Measurements from ENCODE around the gene DYRK1B.
A peak's percentile ranks its signal among the peaks of the same experiment; 100 is the strongest.
"Not testable (repeated sequence)": the region's sequence is repeated elsewhere in the genome, so short reads cannot be mapped to it uniquely, and the experiment has no call there.

DYRK1B gene

DNA sequence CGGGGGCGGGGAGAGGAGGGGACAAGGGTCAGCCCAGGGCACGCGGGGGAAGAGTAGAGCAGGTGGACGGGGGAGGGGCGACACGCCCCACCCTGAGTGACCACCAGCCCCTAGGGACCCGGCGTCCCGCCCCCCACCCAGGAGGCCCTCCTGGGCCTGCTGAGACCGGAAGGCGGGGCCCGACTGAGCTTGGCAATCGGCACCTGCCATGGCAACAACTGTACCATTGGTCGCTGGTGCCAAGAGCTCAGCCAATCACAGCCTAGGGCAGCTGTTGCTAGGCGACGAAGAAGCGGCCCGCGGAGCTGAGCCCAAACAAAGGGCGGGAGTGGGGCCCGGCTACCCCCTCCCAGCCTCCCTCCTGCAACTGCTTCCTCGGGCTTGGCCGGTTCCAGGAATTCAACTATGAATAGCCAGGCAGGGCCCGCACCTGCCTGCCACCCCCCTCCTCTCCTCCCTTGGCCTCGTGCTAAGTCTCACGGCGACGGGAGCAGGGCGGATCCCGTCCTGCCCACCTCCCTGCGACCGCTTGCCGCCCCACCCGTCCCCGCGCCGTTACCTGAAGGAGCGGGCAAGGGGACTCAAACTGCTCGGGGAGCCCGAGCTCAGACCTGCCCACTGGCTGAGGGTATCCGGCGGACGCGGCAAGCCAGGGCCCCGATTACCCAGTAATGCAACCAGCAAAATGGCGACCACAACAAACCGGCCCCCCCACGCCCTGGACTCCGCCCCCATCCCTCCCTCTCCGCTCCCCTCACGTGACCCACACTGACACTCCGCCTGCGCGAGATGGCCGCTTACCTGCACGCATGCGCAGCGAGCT lies at the start of gene DYRK1B:
DYRK1B (minus strand) TSS at position 699 of the 823 bp plus-strand sequence. CDS start 2,295 bp downstream, outside the sequence.
- TF ChIP-seq, protein P1, sequence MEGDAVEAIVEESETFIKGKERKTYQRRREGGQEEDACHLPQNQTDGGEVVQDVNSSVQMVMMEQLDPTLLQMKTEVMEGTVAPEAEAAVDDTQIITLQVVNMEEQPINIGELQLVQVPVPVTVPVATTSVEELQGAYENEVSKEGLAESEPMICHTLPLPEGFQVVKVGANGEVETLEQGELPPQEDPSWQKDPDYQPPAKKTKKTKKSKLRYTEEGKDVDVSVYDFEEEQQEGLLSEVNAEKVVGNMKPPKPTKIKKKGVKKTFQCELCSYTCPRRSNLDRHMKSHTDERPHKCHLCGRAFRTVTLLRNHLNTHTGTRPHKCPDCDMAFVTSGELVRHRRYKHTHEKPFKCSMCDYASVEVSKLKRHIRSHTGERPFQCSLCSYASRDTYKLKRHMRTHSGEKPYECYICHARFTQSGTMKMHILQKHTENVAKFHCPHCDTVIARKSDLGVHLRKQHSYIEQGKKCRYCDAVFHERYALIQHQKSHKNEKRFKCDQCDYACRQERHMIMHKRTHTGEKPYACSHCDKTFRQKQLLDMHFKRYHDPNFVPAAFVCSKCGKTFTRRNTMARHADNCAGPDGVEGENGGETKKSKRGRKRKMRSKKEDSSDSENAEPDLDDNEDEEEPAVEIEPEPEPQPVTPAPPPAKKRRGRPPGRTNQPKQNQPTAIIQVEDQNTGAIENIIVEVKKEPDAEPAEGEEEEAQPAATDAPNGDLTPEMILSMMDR (IDR thresholded peaks at IDR 0.05; ENCODE audit: unreplicated experiment in 3 of 3): no peak
- Mint-ChIP-seq H3K27me3 (ENCODE audit: low read depth) (no peaks in the 10 kb centered on the region), H3K27ac (peak within 1 kb of the TSS; percentile 87 to 94 (median 87)), H3K9me3 (no peaks in the 10 kb centered on the region), H3K36me3 (ENCODE audit: low read depth) (peaks cover 64% of the 10 kb centered on the region), H3K4me3 (peak within 1 kb of the TSS; percentile 89 to 93 (median 92)), H3K4me1 (peaks cover 32% of the 10 kb centered on the region)

DNA sequence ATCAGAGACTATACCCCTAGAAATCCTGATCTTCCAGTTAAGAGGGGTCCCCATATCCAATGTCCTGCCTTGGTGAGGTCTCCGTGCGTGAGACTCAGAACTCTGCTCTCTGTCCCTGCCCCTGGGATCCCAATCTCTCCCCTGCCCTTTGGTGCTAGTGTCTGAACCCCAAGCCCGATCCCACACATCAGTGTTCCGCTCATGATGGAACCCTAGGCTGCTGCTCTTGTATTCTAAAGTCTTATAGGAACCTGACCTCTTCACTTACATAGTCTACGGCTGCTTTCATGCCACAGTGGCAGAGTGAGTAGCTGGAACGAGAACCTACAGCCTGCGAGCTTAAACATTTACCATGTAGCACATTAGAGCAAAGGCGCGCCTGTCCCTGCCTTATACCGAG lies 48.7 kb upstream of the DYRK1B start:
- H3K36me3 Mint-ChIP-seq (ENCODE audit: low read depth); H3K4me1 Mint-ChIP-seq; H3K4me3 Mint-ChIP-seq; H3K9me3 Mint-ChIP-seq; H3K27me3 Mint-ChIP-seq (ENCODE audit: low read depth): not testable (repeated sequence)
- peak overlapping the region; percentile 32 to 71 (median 49) for H3K27ac Mint-ChIP-seq

GRCh38 chr19:39881495-39882110 lies 47.6 kb upstream of the DYRK1B start:
- H3K9me3 Mint-ChIP-seq; H3K36me3 Mint-ChIP-seq (ENCODE audit: low read depth); H3K27ac Mint-ChIP-seq; H3K4me1 Mint-ChIP-seq; H3K27me3 Mint-ChIP-seq (ENCODE audit: low read depth); H3K4me3 Mint-ChIP-seq: not testable (repeated sequence)
- TF ChIP-seq, protein P1 (IDR thresholded peaks at IDR 0.05; ENCODE audit: unreplicated experiment in 3 of 3): peak; percentile 35 to 56 (median 46)

GRCh38 chr19:39880241-39880640 lies 46.3 kb upstream of the DYRK1B start:
- H3K27ac Mint-ChIP-seq; H3K27me3 Mint-ChIP-seq (ENCODE audit: low read depth); H3K4me1 Mint-ChIP-seq; H3K4me3 Mint-ChIP-seq; H3K9me3 Mint-ChIP-seq; H3K36me3 Mint-ChIP-seq (ENCODE audit: low read depth): not testable (repeated sequence)

DNA sequence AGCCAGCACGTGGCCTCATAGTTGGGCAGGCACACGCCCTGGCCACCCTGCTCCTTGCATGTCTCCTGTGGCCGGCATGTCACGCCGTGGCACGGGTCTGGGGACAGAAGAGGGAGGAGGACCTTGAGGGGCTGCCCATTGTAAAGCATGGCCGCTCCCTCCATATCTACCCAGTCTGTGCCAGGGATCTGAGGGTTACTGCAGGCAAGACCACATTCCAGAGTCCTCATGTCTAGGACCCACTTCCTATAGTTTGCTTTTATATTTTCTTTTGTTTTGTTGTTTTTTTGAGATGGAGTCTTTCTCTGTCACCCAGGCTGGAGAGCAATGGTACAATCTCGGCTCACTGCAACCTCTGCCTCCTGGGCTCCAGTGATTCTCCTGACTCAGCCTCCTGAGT lies 45.8 kb upstream of the DYRK1B start:
- H3K27ac Mint-ChIP-seq, H3K9me3 Mint-ChIP-seq: not testable (repeated sequence)

DNA sequence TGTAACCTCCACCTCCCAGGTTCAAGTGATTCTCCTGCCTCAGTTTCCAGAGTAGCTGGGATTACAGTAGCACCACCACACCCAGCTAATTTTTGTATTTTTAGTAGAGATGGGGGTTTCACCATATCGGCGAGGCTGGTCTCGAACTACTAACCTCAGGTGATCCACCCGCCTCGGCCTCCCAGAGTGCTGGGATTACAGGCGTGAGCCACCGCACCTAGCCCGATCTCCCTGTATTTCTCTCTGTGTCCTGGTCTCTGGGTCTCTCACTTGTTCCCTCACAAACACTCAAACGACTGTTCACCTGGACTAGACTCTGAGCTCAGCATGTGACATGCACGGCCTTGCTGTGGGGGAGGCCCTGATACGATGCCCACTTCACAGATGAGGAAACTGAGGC lies 44.9 kb upstream of the DYRK1B start:
- H3K36me3 Mint-ChIP-seq (ENCODE audit: low read depth); H3K4me3 Mint-ChIP-seq; H3K27me3 Mint-ChIP-seq (ENCODE audit: low read depth); H3K4me1 Mint-ChIP-seq; H3K27ac Mint-ChIP-seq; H3K9me3 Mint-ChIP-seq: not testable (repeated sequence)

More for the DNA sequence above, 45.8 kb upstream of the DYRK1B start:
- H3K27me3 Mint-ChIP-seq (ENCODE audit: low read depth); H3K4me3 Mint-ChIP-seq; H3K36me3 Mint-ChIP-seq (ENCODE audit: low read depth); H3K4me1 Mint-ChIP-seq: not testable (repeated sequence)

- peaks cover 5% of the 10 kb centered on the region for H3K4me1 Mint-ChIP-seq
- H3K36me3 Mint-ChIP-seq (ENCODE audit: low read depth): no peaks in the 10 kb centered on the region
- no peaks in the 10 kb centered on the region for H3K27me3 Mint-ChIP-seq (ENCODE audit: low read depth)
- no peaks in the 10 kb centered on the region for H3K9me3 Mint-ChIP-seq
- no peak overlapping the region for H3K27ac Mint-ChIP-seq
- no peak overlapping the region for H3K4me3 Mint-ChIP-seq
- TF ChIP-seq, protein P1 (IDR thresholded peaks at IDR 0.05; ENCODE audit: unreplicated experiment in 3 of 3): no peak
Observed at GRCh38 chr19:39878398-39878797, 44.4 kb upstream of the DYRK1B start.

DNA sequence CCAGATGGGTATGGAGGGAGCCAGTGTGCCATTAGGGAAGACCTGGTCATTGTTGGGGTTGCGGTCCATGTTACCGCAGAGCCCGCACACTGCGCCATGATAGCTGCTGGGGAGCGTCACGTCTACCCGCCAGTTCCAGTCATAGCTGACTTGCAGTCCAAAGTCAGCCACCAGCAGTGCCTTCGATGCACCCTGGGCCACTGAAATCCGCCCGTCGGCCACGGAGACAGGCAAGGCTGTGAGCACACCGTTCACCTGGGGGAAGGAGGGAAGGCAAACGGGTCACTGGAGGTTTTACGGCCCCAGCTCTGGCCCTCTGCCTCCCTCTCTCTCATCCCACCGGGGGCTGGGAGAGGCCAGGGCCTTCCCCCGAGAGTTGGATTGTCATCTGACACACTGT lies 44.0 kb upstream of the DYRK1B start:
- not testable (repeated sequence) for H3K4me1 Mint-ChIP-seq; H3K4me3 Mint-ChIP-seq; H3K27ac Mint-ChIP-seq; H3K9me3 Mint-ChIP-seq; H3K27me3 Mint-ChIP-seq (ENCODE audit: low read depth); H3K36me3 Mint-ChIP-seq (ENCODE audit: low read depth)

GRCh38 chr19:39877488-39877887 lies 43.5 kb upstream of the DYRK1B start:
- not testable (repeated sequence) for H3K4me1 Mint-ChIP-seq; H3K9me3 Mint-ChIP-seq; H3K36me3 Mint-ChIP-seq (ENCODE audit: low read depth); H3K4me3 Mint-ChIP-seq; H3K27me3 Mint-ChIP-seq (ENCODE audit: low read depth); H3K27ac Mint-ChIP-seq

GRCh38 chr19:39876486-39876885 lies 42.5 kb upstream of the DYRK1B start:
- not testable (repeated sequence) for H3K36me3 Mint-ChIP-seq (ENCODE audit: low read depth); H3K27me3 Mint-ChIP-seq (ENCODE audit: low read depth); H3K27ac Mint-ChIP-seq; H3K9me3 Mint-ChIP-seq; H3K4me1 Mint-ChIP-seq; H3K4me3 Mint-ChIP-seq

DNA sequence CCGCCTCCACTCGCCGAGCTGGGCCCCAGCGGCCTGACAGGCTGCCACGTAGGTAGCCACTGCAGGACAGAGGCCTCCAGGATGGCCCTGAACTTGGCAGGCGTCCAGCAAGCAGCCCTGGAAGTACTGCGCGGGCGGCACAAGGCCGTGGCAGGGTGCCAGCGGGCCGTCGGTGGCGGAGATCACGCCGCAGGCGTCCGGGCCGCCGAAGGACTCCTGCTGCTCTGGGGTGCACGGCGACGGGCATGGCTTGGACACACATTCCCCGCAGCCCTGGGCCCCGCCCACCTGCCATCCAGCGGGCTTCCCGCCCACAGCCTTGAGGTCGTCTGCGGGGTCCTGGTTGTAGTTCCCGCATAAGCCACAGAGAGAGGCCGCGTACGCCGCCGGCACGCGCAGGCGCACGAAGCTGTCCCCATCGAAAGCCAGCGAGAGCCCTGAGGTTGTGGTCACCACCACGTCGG lies 41.5 kb upstream of the DYRK1B start:
- H3K9me3 Mint-ChIP-seq; H3K27me3 Mint-ChIP-seq (ENCODE audit: low read depth); H3K4me3 Mint-ChIP-seq; H3K27ac Mint-ChIP-seq; H3K36me3 Mint-ChIP-seq (ENCODE audit: low read depth); H3K4me1 Mint-ChIP-seq: not testable (repeated sequence)

Data from nephron (organoid).